A673 (cell line): Measurements from ENCODE around the gene LPCAT1. TPM values are rescaled to one million over a fixed set of nuclear protein-coding genes. Genes with fewer than 3 reads are reported as not detected.

ENCODE experiments used
- BruUV-seq: library from RNA; stranded (reverse); fragments of 400-500 nt; replicated peaks from 2 replicates; lab custom pipeline; 2021; lab: Mats Ljungman, UMichigan
- CTCF ChIA-PET: fragments of 300-600 bp; sonication (Branson Sonifier 250); formaldehyde crosslinking; loops from one replicate; lab custom pipeline; 2022; ENCODE audit warnings: antibody characterized with exemption; lab: Charles Lee
- POLR2A ChIA-PET: fragments of 300-600 bp; sonication (Branson Sonifier 250); formaldehyde crosslinking; loops from one replicate; lab custom pipeline; 2022; ENCODE audit warnings: antibody characterized with exemption; ENCODE audit not compliant: low non-redundant PET; lab: Charles Lee
- DNase-seq: peaks from one replicate; pipeline ENCODE4 v3.0.0-alpha.2; 2015; ENCODE audit warnings: low spot score
- H3K27ac ChIP-seq: fragments of 200-600 bp; sonication (generic); 2 replicates; pipeline ENCODE4 v1.5.1; 2016; ENCODE audit warnings: mixed run types, low read depth, mild to moderate bottlenecking, mixed read lengths, antibody characterized with exemption, low read length; ENCODE audit not compliant: poor library complexity, severe bottlenecking
- H3K27me3 ChIP-seq: fragments of 200-600 bp; sonication (generic); replicated peaks from 2 replicates; pipeline ENCODE4 v1.6.1; 2017; ENCODE audit warnings: mixed run types, low read depth, mild to moderate bottlenecking, mixed read lengths, antibody characterized with exemption, low read length; ENCODE audit not compliant: insufficient read depth, poor library complexity
- H3K36me3 ChIP-seq: fragments of 200-600 bp; sonication (generic); 2 replicates; pipeline ENCODE4 v1.6.1; 2016; ENCODE audit warnings: mixed run types, mild to moderate bottlenecking, mixed read lengths, antibody characterized with exemption, low read length; ENCODE audit not compliant: insufficient read depth, poor library complexity, severe bottlenecking
- H3K4me1 ChIP-seq: fragments of 200-600 bp; sonication (generic); 2 replicates; pipeline ENCODE4 v1.6.1; 2017; ENCODE audit warnings: mixed run types, mild to moderate bottlenecking, mixed read lengths, antibody characterized with exemption, low read length; ENCODE audit not compliant: insufficient read depth, poor library complexity, severe bottlenecking
- H3K4me3 ChIP-seq: fragments of 200-600 bp; sonication (generic); 2 replicates; pipeline ENCODE4 v1.5.1; 2016; ENCODE audit warnings: low read depth, mixed run types, mild to moderate bottlenecking, mixed read lengths, low read length; ENCODE audit not compliant: poor library complexity, severe bottlenecking
- H3K9me3 ChIP-seq: fragments of 200-600 bp; sonication (generic); 2 replicates; pipeline ENCODE4 v1.6.1; 2016; ENCODE audit warnings: mixed run types, low read depth, mild to moderate bottlenecking, mixed read lengths, antibody characterized with exemption, low read length; ENCODE audit not compliant: poor library complexity, severe bottlenecking
- EZH2 ChIP-seq: fragments of 200-600 bp; sonication (generic); IDR thresholded peaks from 2 replicates; pipeline ENCODE4 v1.6.1; 2017; ENCODE audit warnings: borderline replicate concordance, low read depth, mild to moderate bottlenecking, mixed read lengths, antibody characterized with exemption, low read length; ENCODE audit not compliant: poor library complexity, severe bottlenecking
- intact Hi-C: fragments of 100-400 bp; cut with micrococcal nuclease; formaldehyde crosslinking; loops from one replicate; pipeline ENCODE4 v1.10.0; 2022; ENCODE audit not compliant: unreplicated experiment
- total RNA-seq: library from RNA; stranded (reverse); gene quantifications from 2 replicates; pipeline ENCODE4 v1.2.3, GENCODE V29; 2021
- TF ChIP-seq, protein P1 (sequence below): fragments of 300-800, 200-600 bp; sonication (generic); conservative IDR thresholded peaks from 2 replicates; pipeline ENCODE4 v1.5.1; 2017; ENCODE audit warnings: low read depth, mild to moderate bottlenecking, antibody characterized with exemption, low read length, moderate library complexity, mixed read lengths

The LPCAT1 gene
- total RNA-seq, 1 experiment from 2014 or later = 97.3 TPM

DNA sequence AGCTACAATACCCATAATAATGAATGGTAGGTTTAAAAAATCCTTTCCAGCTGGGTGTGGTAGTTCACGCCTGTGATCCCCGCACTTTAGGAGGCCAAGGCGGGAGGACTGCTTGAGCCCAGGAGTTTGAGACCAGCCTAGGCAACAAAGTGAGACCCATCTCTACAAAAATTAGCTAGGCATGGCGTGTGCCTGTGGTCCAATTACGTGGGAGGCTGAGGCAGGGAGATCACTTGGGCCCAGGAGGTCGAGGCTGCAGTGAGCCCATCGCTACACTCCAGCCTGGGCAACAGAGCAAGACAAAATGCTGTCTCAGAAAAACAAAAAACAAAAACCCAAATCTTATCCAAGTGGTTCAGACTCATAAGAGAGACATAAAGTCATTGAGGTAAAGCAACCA is 44.7 kb downstream of the LPCAT1 start:
- Histone ChIP-seq H3K27ac (no peak overlapping the region), H3K4me3 (no peak overlapping the region), H3K27me3 (no peaks in the 10 kb centered on the region), H3K9me3 (no peaks in the 10 kb centered on the region), H3K36me3 (peaks cover 17% of the 10 kb centered on the region), H3K4me1 (no peaks in the 10 kb centered on the region)
- no TSS peak for BruUV-seq
- ChIA-PET POLR2A (no interaction called here), CTCF (interaction anchor here (0.5 kb wide), 1 partner anchor 163 kb away, joined by 4 read pairs; no protein-coding TSS in a partner anchor)
- intact Hi-C loops = loop anchor here (2.0 kb wide), 1 partner anchor 162 kb away; no protein-coding TSS in a partner anchor
- TF ChIP-seq EZH2 = no peak
- TF ChIP-seq, protein P1, sequence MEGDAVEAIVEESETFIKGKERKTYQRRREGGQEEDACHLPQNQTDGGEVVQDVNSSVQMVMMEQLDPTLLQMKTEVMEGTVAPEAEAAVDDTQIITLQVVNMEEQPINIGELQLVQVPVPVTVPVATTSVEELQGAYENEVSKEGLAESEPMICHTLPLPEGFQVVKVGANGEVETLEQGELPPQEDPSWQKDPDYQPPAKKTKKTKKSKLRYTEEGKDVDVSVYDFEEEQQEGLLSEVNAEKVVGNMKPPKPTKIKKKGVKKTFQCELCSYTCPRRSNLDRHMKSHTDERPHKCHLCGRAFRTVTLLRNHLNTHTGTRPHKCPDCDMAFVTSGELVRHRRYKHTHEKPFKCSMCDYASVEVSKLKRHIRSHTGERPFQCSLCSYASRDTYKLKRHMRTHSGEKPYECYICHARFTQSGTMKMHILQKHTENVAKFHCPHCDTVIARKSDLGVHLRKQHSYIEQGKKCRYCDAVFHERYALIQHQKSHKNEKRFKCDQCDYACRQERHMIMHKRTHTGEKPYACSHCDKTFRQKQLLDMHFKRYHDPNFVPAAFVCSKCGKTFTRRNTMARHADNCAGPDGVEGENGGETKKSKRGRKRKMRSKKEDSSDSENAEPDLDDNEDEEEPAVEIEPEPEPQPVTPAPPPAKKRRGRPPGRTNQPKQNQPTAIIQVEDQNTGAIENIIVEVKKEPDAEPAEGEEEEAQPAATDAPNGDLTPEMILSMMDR = no peak
- DNase-seq = no peak

DNA sequence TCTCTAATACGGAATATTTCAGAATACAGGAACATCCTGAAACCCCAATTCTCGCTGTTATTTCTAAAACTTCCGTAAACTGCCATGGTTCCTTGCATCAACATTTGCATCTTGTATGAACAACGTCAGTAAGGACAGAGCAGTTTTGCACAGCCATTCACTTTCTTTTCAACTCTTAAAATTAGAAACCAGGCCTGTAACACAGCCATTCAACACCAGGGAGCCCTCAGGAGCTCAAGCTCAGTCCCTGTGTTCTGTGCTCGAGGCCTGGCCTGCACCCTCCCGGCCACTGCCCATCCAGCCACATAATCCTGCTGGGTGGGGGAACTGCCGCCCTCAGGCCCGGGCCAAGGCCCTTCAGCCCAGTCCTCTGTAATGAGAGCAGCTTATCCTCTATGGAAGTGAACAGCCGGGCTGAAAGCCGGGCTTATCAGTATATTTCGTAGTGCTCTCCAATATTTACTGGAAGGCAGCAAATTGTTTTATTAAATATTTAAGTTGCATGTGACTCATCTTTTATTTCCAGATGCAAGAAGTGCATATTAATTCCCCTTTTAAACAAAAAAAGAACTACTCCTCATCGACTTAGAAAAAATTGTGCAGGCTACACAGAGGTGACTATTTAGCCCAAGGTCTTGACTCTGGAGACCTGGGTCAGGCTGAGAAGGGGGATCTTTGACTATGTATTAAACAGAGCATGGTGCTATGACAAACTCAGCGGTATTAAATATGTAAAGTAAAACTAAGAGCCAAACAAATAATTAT is 45.3 kb downstream of the LPCAT1 start:
- no peak for TF ChIP-seq EZH2
- TF ChIP-seq, protein P1 = no peak
- BruUV-seq = TSS peak; percentile 29
- POLR2A ChIA-PET = no interaction called here
- DNase-seq = no peak
- intact Hi-C loops = loop anchor here (2.0 kb wide), 1 partner anchor 162 kb away; no protein-coding TSS in a partner anchor
- Histone ChIP-seq H3K27ac (no peak overlapping the region), H3K4me1 (no peaks in the 10 kb centered on the region), H3K27me3 (no peaks in the 10 kb centered on the region), H3K9me3 (no peaks in the 10 kb centered on the region), H3K4me3 (no peak overlapping the region), H3K36me3 (peaks cover 17% of the 10 kb centered on the region)
- CTCF ChIA-PET = interaction anchor here (0.5 kb wide), 1 partner anchor 163 kb away, joined by 4 read pairs; no protein-coding TSS in a partner anchor

DNA sequence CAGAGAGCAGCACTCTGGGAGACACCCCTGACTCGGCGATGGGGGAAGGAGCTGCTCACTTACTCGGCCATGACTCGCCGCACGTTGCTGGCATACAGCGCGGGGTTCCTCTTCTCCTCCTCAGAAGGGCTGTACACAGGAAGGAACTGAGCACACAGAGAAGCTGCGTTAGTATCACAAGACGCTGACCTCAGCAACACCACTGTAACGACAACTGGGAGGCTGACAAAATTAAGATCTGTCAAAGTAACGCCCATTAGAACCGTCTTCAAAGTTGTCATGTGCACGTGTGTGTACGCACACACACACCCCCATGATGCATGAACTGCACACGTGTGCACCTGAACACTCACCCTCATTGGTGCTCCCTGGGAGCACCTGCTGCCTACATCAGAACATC is 46.4 kb downstream of the LPCAT1 start:
- CTCF ChIA-PET = no interaction called here
- BruUV-seq = no TSS peak
- Histone ChIP-seq H3K27me3 (no peaks in the 10 kb centered on the region), H3K4me3 (no peak overlapping the region), H3K9me3 (no peaks in the 10 kb centered on the region), H3K36me3 (peaks cover 17% of the 10 kb centered on the region), H3K4me1 (no peaks in the 10 kb centered on the region), H3K27ac (no peak overlapping the region)
- intact Hi-C loops = no loop called here
- no peak for DNase-seq
- POLR2A ChIA-PET = no interaction called here
- TF ChIP-seq, protein P1 = no peak
- no peak for TF ChIP-seq EZH2
